GM21390 (cell line): ENCODE measurements around the gene TES.

Source experiments
- ATAC-seq: cut with Tn5 transposase; IDR thresholded peaks from one replicate; pipeline ENCODE4 v1.9.1; 2021; ENCODE audit not compliant: unreplicated experiment

Gene TES

GRCh38 chr7:116219288-116219687 lies 8.9 kb downstream of the TES start:
- no peak for ATAC-seq

- ATAC-seq: no peak
Measured at GRCh38 chr7:116219834-116220233, 9.5 kb downstream of the TES start.

GRCh38 chr7:116222501-116222900 lies 12.2 kb downstream of the TES start:
- no peak for ATAC-seq

GRCh38 chr7:116223588-116223987 lies 13.2 kb downstream of the TES start:
- no peak for ATAC-seq

DNA sequence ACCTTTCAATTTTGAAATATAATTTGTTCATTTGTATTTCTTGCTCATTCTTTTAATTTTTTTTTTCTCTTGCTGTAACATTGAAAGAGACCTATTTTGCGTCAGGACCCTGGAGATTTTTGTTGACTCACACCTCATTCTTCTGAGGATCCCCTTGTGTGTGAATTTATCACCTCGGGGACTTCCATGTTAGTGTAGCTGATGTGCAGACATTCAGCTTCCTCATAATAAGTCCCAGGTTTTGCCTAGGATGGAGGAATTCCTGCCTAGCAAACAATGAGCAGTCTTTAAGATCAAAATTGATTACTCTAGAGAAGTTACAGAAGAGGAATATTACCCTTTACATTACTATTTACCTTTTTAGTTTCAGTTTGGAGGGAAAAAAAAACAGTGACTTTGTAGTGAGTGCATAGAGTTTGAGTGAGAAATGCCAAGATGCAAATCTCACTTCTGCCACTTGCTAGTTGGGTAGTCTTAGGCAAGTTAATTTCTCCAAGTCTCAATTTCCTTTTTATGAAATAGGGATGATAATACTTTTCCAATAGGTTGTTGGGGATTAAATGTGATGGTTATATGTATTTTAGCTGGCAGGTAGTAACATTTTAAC lies 14.3 kb downstream of the TES start:
- no peak for ATAC-seq

DNA sequence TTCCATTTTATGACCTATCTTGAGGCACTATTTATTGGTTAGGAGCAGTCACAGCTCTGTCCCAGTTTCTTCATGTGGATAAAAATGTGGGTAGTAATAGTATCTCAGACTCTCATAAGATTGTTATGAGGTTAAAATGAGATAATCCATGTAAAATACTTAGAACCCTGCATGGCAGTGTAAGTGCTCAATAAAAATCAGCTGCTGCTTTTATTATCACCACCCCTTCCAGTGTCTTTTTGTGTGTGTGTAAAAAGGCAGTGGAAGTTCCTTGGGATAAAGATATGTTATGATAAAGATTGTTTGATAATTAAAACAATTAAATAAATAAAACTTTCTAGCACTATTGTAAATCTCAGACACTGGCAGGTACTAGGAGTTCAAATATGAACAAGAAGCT lies 15.5 kb downstream of the TES start:
- no peak for ATAC-seq

- no peak for ATAC-seq
Measured at GRCh38 chr7:116226664-116227063, 16.3 kb downstream of the TES start.

- ATAC-seq: no peak
Measured at GRCh38 chr7:116227678-116228239, 17.4 kb downstream of the TES start.

DNA sequence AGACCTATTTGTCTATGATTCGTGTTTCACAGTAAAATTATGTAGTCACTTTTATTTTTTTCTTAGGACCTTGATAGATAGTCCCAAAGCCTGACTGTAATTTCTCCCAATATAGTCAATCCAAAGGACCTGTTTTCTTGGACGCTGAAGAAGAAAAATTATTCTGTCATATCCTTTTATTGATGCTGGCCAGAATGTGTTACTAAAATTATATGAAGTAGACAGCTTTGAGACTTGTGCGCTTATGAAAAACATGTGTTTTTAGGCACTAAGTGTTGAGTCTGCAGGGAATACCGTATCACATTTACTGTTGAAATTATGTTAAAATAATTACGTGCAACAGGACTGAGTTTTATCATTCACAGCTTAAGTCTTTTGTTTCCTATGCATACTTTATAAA lies 17.9 kb downstream of the TES start:
- ATAC-seq: no peak

GRCh38 chr7:116229366-116229765 lies 19.0 kb downstream of the TES start:
- ATAC-seq: peak; percentile 58

DNA sequence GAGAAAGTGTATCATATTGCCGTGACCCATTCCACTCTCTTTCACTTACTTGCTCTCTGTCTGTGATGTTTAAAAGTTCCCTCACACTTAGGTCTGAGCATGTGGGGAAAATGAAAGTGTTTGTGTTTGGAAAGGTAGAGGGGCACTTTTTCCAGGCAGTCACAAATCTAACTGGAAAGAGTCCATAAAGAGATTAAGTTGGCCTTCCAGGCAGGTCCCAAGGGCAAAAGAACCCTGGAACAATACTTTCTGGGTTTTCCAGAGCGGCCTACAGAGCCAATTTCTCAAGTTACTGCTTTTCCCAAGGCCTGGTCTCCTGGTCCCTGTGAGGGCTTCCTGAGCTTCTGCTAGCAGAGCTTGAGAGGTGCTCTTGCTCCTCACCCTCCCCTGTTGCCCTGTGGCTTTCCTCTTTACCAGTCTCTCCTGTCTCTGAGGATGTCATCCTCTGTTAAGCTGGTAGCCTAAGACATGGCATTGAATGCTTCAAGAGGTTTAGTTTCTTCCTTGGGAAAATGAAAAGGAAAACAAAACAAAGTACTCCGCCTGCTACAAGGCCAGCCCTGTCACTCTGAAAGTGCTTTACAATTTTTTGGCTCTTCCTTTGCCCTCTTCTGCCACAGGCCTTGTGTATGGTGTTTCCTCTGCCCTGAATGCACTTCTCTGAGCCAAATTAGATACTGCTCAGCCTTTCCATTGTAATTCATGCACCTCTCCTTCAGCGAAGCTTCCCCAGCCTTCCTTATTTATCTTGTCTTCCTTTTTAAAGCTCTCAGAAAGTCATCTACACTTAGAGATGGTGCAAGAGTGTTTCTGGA lies 20.1 kb downstream of the TES start:
- ATAC-seq: peak; percentile 33

DNA sequence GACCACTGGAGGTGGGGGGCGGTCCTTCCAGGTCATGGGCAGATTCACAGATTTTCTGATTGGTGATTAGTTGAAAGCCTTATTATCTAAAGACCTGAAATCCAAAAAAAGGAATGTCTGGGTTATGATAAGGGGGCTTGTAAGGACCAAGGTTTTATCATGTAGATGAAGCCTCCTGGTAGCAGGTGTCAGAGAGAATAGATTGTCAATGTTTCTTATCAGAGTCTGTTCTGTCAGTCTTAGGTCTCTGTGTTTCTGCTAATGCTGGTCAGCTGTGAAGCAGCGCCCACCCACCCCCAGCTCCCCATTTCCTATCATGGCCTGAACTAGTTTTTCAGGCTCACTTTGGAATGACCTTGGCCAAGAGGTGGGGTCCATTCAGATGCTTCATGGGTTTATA lies 21.2 kb downstream of the TES start:
- no peak for ATAC-seq

DNA sequence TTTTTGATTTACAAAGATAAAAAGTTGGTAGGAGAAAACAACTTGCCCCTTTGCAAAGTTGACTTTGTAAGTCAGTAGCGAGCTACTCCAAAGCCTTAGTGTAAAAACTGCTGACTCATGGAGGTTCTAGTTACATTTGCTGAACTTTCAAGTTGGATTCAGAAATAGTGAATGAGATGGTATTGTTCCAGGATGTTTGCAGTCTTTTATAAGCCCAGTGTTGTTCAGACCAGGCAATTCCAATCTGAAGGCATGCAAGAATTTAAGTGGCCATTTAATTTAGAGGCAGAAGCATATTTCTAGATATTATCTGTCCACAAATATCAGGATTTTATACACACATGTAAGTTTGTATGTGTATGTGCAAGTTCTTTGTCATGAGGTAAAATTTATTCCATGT lies 21.6 kb downstream of the TES start:
- ATAC-seq: no peak

- ATAC-seq: no peak
Measured at GRCh38 chr7:116232350-116232749, 22.0 kb downstream of the TES start.

DNA sequence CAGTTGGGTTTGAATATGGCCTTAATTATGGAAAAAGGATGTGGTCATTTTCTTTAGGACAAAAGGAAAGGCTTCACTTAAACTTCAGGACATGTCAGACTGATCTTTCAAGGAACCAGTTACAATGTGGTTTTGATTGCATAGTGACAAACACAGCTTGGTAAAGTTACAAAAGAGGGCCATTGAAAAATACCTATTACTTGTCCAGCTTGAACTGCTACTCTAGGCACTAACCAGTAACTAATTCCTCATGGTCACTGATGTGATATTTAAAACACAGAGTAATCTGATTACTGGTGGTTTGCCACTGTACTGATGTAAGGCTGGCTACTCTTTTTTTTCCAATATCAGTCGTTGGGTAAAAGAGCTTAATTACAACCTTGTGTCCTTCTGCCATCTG lies 22.6 kb downstream of the TES start:
- no peak for ATAC-seq

- no peak for ATAC-seq
Measured at GRCh38 chr7:116234517-116235200, 24.3 kb downstream of the TES start.

GRCh38 chr7:116235380-116235779 lies 25.0 kb downstream of the TES start:
- no peak for ATAC-seq

DNA sequence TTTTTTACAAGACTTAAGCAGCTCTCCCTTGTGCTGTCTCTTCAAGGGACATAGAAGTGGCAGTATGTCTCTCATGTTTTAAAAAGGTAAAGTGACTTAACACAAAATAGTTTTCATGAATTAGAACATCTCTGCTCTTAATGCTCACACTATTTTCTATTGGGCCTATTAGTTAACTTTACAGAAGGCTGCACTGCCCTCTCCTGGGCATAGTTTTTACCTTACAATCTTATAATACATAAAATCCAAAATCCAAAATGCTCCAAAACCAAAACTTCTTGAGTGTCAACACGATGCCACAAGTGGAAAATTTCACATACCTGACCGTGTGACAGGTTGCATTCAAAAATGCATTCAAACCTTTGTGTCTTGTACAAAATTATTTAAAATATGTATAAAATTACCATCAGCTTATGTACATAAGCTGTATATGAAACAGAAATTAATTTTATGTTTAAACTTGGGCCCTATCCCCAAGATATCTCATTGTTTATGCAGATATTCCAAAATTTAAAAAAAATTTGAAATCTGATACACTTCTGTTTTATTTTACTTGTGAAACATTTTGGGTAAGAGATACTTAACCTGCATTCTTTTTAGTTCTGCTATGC lies 25.8 kb downstream of the TES start:
- peak; percentile 65 for ATAC-seq

- ATAC-seq: no peak
Measured at GRCh38 chr7:116239020-116239419, 28.7 kb downstream of the TES start.

GRCh38 chr7:116239434-116239833 lies 29.1 kb downstream of the TES start:
- ATAC-seq: no peak

GRCh38 chr7:116240024-116240668 lies 29.8 kb downstream of the TES start:
- ATAC-seq: no peak
